GM13976 (cell line): ENCODE data around the gene ARL2.
A peak's percentile ranks its signal among the peaks of the same experiment; 100 is the strongest.
"Not testable (repeated sequence)": the region's sequence is repeated elsewhere in the genome, so short reads cannot be mapped to it uniquely, and the experiment has no call there.

ENCODE experiments used
- DNase-seq: peaks from one replicate; pipeline ENCODE4 v3.0.0; 2012; ENCODE audit warnings: low spot score
- in situ Hi-C: fragments of 300-500 bp; cut with MboI; formaldehyde crosslinking; loops from one replicate; pipeline ENCODE4 v1.12.0; 2022; ENCODE audit warnings: low sequenced_read_pairs, mixed read lengths, inconsistent platforms; ENCODE audit not compliant: unreplicated experiment
- TF ChIP-seq, protein P1 (sequence below): IDR thresholded peaks from 2 replicates; pipeline ENCODE4 v1.5.1; 2012; ENCODE audit warnings: borderline replicate concordance, mild to moderate bottlenecking; ENCODE audit not compliant: insufficient read depth; ENCODE audit errors: extremely low read depth, missing control alignments, control extremely low read depth

Gene ARL2

DNA sequence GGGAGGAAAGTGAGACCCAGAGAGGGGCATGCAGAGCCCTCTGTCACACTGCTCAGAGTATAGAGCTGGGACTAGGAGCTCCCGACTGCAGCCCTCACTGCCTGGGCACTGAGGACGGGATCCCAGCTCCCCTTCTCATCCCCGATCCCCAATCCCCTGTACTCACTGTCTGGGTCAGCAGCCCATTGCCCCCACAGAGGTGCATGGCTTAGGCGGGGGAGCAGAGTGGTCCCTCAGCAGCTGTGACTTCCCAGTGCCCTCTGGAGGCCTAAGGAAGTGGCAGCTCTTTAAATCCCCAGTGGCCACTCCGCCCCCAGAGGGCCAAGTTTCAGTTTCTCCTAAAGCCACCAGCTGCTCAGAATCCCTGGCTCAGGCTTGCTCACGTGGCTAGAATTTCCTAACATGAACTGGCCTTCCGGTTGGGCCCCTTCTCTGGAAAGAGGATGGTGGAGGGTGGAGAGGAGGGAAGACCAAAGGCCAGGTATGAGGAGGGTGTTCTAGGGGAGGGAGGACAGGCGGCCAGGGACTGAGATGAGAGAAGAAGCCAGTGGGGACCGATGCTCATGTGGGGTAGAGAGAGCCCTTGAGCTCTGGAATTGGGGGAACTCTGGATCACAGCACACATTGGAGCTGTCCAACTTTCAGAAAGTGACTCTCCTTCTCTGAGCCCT is 17.1 kb upstream of the ARL2 start, which contains the start of gene BATF2:
Gene BATF2 (minus strand): TSS at position 262 of the 671 bp plus-strand sequence. CDS start 57 bp downstream, at position 205.
- in situ Hi-C loops: no loop called here
- peak; percentile 72 for DNase-seq
- TF ChIP-seq, protein P1, sequence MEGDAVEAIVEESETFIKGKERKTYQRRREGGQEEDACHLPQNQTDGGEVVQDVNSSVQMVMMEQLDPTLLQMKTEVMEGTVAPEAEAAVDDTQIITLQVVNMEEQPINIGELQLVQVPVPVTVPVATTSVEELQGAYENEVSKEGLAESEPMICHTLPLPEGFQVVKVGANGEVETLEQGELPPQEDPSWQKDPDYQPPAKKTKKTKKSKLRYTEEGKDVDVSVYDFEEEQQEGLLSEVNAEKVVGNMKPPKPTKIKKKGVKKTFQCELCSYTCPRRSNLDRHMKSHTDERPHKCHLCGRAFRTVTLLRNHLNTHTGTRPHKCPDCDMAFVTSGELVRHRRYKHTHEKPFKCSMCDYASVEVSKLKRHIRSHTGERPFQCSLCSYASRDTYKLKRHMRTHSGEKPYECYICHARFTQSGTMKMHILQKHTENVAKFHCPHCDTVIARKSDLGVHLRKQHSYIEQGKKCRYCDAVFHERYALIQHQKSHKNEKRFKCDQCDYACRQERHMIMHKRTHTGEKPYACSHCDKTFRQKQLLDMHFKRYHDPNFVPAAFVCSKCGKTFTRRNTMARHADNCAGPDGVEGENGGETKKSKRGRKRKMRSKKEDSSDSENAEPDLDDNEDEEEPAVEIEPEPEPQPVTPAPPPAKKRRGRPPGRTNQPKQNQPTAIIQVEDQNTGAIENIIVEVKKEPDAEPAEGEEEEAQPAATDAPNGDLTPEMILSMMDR: peak; percentile 29

DNA sequence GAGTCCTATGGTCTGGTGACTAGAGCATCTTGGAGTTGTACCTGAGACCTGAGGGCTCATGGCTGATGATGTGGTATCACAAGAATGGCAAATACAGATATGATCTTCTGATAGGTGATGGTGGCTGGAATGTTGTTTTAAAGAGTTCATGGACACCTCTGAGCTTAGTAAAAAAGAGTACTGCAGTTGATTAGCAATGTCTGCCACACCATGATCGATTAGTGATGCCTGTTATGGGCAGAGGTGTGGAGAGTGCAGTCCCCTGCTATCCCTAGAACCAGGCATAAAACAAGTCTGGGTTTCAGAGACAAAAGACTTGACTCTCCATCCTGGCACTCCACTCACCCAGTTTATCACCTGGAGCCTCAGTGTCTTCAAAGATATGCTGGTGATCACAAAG is 15.8 kb upstream of the ARL2 start:
- TF ChIP-seq, protein P1: no peak
- no peak for DNase-seq
- in situ Hi-C loops: no loop called here

DNA sequence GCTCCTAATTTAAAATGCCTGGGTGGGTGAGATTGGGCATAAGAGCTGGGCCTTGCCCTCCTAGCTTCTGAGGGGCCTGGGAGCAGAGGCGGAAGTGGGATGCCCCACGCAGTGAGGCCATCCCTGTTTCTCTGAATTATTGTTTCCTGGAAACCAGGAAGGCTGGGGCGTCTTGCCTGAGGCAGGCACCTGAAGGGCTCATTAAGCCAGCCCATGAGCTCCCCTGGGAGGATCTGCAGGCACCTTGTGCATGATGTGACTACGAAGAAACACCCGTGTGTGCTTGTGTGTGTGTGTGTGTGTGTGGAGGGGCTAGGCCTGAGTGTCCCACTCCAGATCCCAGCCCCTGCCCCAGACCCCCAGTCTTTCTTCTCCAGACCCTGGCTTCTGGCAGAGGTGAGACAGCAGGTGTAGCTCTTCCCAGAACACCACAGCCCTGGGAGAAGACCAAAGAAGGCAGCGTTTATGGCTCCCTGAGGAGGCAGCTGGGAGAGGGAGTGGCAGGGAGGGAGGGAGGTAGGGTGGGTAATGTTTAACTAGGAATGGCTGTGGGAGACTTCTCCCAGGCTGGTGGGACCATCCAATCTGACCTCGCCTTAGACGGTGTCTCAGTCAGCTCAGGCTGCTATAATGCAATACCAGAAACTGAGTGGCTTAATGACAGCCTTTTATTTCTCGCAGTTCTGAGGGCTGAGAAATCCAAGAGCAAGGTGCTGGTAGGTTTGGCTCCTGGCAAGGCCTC is 15.1 kb upstream of the ARL2 start:
- TF ChIP-seq, protein P1: no peak
- in situ Hi-C loops: no loop called here
- DNase-seq: no peak

DNA sequence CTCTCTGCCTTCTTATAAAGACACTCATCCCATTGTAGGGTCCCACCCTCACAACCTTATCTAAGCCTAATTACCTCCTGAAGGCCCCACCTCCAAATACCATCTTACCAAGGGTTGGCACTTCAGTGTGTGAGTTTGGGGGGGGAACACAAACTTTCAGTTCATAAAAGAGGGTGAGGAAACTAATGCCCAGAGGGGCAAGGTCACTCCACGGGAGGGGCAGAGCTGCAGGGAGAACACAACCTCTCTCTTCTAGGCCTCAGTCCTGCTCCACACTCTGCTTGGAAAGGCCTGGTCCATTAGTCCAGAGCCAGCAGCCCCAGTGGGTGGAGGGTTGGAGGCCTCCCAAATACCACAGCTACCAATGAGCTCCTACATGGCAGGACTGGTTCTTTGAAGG is 14.5 kb upstream of the ARL2 start:
- TF ChIP-seq, protein P1: no peak
- no peak for DNase-seq
- in situ Hi-C loops: no loop called here

DNA sequence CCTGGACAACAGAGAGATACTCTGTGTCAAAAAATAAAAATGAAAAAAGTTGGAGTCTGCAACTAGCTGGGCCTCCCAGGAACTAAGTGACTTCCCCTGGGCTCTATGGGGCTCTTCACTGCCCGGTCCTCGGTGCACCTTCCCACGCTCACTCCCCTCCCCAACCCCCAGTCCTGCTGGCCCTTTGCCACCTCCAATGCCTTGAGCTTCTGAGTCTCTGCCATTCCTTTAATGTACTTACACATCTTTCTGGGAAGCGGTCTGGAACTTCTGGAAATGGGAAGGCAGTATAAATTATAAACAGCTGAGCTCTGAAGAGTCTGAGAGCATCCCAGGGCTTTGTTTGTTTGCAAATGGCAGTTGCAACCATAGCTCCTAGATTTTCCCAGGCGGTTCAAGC is 11.3 kb upstream of the ARL2 start:
- DNase-seq: no peak
- TF ChIP-seq, protein P1: no peak
- in situ Hi-C loops: no loop called here

DNA sequence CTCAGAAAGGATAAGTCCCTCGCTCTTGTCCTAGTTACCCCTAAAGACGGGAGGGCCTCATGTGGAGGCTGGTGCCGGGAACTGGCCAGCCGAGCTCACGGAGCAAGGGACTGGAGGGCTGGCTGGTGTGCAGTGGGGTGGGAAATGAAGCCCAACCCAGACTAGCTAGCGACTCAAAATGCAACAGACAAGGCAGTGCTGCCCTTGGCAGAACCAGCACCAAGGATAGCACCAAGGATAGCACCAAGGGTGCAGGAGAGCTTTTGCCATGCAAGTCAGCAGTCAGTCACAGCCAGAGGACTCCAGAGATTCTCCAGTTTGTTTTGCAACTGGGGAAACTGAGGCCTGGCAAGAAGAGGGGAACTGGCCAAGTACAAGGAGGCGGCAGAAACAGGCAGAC is 10.7 kb upstream of the ARL2 start:
- in situ Hi-C loops: no loop called here
- no peak for DNase-seq
- TF ChIP-seq, protein P1: no peak

DNA sequence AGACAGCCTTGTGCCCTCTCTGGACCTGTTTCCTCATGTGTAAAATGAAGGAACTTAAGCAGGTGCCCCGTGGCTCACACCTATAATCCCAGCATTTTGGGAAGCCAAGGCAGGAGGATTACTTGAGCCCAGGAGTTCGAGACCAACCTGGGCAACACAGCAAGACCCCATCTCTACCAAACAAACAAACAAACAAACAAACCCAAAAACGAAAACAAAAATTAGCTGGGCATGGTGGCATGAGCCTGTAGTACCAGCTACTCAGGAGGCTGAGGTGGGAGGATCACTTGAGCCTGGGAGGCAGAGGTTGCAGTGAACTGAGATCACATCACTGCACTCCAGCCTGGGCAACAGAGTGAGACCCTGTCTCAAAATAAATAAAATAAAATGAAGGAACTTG is 10.0 kb upstream of the ARL2 start:
- DNase-seq, in situ Hi-C loops: not testable (repeated sequence)
